GM23338 (cell line): ENCODE data around the gene SCN4B.
A peak's percentile ranks its signal among the peaks of the same experiment; 100 is the strongest.

ENCODE experiments used
- CREB1 ChIP-seq: fragments of 250-450 bp; sonication (Bioruptor Pico); IDR thresholded peaks from 2 replicates; pipeline ENCODE4 v1.5.0; 2020; ENCODE audit warnings: low read depth, mild to moderate bottlenecking, moderate library complexity
- EZH2 ChIP-seq: fragments of 200-600 bp; sonication (generic); IDR thresholded peaks from one replicate; pipeline ENCODE4 v1.8.0; 2017; ENCODE audit warnings: antibody characterized with exemption, mild to moderate bottlenecking, low read depth; ENCODE audit not compliant: unreplicated experiment
- EZH2phosphoT487 ChIP-seq: fragments of 200-600 bp; sonication (generic); IDR thresholded peaks from one replicate; pipeline ENCODE4 v1.8.1; 2018; ENCODE audit warnings: antibody characterized with exemption; ENCODE audit not compliant: unreplicated experiment
- JUNB ChIP-seq: IDR thresholded peaks from one replicate; pipeline ENCODE4 v1.6.1; 2016; ENCODE audit warnings: antibody characterized with exemption; ENCODE audit not compliant: unreplicated experiment
- NANOG ChIP-seq: IDR thresholded peaks from 2 replicates; pipeline ENCODE4 v1.6.1; 2016; ENCODE audit warnings: antibody characterized with exemption, borderline replicate concordance
- POLR2AphosphoS5 ChIP-seq: IDR thresholded peaks from 2 replicates; pipeline ENCODE4 v1.6.1; 2016; ENCODE audit warnings: antibody characterized with exemption, low read depth
- REST ChIP-seq: IDR thresholded peaks from one replicate; pipeline ENCODE4 v1.6.1; 2018; ENCODE audit warnings: antibody characterized with exemption; ENCODE audit not compliant: unreplicated experiment
- TF ChIP-seq, protein P1 (sequence below), 2 experiments: fragments of 200-600 bp in 1 of 2; sonication (generic) in 1 of 2; conservative IDR thresholded peaks; 2 replicates each; pipeline versions ENCODE4 v1.5.1 to v1.6.1; 2016 to 2017; ENCODE audit warnings: antibody characterized with exemption in 2 of 2, low read depth in 2 of 2, mild to moderate bottlenecking in 2 of 2, moderate library complexity in 1 of 2

DNA sequence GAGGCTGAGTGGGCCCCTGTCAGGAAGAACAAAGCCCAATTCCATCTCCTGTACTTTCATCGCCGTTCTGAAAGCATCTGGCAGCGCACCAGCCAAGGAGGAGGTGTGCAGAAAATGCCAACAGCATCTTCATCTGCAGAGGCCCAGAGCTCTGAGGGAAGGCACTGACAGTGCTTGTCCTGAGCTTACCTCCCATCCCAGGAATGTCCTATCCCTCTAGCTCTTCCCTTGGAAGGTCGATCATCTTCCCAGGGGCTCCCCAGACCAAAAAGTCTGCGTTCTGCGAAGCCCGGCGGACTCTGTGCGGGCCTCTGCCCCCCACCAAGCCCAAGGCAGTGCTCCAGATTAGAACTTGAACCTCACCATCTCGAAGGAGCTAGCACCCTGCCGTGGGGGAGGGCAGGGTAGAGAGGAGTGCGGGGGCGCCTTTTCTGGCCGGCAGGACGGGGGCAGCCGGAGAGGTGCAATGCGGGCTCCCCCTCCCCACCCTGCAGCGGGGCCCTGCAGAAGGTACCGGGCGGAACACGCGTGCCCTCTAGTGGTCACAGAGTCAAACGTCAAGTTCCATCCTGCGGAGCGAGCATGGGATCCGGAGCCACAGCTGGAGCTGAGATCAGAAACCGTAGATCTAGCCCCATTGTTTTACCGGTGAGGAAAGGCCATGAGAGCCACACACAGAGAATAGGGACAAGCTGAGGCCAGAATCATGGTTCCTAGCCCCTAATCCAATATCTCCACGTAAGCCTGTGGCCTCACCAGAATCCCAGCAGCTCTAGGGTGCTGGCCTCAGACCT is 18.8 kb upstream of the SCN4B start:
- no peak for TF ChIP-seq EZH2phosphoT487
- TF ChIP-seq, protein P1, sequence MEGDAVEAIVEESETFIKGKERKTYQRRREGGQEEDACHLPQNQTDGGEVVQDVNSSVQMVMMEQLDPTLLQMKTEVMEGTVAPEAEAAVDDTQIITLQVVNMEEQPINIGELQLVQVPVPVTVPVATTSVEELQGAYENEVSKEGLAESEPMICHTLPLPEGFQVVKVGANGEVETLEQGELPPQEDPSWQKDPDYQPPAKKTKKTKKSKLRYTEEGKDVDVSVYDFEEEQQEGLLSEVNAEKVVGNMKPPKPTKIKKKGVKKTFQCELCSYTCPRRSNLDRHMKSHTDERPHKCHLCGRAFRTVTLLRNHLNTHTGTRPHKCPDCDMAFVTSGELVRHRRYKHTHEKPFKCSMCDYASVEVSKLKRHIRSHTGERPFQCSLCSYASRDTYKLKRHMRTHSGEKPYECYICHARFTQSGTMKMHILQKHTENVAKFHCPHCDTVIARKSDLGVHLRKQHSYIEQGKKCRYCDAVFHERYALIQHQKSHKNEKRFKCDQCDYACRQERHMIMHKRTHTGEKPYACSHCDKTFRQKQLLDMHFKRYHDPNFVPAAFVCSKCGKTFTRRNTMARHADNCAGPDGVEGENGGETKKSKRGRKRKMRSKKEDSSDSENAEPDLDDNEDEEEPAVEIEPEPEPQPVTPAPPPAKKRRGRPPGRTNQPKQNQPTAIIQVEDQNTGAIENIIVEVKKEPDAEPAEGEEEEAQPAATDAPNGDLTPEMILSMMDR (conservative IDR thresholded peaks at IDR 0.05; ENCODE audit: low read depth in 2 of 2): peak; percentile 92 to 95
- no peak for TF ChIP-seq REST
- no peak for TF ChIP-seq CREB1 (CRISPR knock-in tag)
- no peak for TF ChIP-seq POLR2AphosphoS5
- TF ChIP-seq EZH2: peak; percentile 61
- no peak for TF ChIP-seq NANOG
- TF ChIP-seq JUNB: no peak
